Measurements from ENCODE around the gene CMTM8.

The CMTM8 gene

GRCh38 chr3:32306072-32306471 is 67.6 kb downstream of the CMTM8 start:
- DNase-seq (ENCODE audit: low read depth), result no peak

GRCh38 chr3:32307591-32307990 is 69.1 kb downstream of the CMTM8 start:
- no peak for DNase-seq (ENCODE audit: low read depth)

DNA sequence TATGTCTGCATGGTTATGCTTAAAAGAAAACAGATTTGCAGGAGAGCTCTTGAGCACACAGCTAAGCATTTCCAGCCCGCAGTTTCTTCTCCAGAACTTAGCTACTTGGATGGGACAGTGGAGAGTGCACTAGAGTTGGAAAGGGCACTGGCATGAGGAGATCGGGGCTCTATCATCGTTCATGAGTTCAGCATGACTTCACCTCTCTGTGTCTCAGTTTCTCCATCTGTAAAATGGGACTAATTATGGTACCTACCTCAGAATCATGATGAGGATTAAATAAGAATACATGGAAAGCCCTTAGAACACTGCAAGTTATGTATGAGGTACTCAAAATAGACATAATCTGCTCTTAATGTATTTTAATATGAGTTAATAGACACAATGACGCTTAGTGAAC is 69.9 kb downstream of the CMTM8 start:
- no peak for DNase-seq (ENCODE audit: low read depth)

GRCh38 chr3:32309654-32310242 is 71.3 kb downstream of the CMTM8 start:
- DNase-seq (ENCODE audit: low read depth), result no peak

DNA sequence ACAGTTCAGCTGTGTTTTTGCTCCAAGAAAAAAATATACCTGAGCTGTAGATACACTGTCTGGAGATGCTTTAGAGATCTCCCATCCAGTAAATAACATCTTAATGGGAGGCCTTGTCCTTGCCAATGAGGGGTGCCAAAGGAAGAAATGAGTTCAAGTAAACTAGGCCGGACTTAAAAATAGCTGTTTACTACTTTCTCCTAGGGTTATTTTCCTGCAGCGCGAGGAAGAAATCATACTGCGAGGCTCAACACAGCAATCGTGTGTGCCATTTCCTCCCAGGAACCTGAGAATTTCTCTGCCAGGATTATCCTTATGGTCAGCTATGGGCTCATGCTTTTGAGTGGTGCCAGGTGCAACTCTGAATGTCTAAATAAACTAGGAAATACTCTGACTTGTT is 71.9 kb downstream of the CMTM8 start:
- no peak for DNase-seq (ENCODE audit: low read depth)

DNA sequence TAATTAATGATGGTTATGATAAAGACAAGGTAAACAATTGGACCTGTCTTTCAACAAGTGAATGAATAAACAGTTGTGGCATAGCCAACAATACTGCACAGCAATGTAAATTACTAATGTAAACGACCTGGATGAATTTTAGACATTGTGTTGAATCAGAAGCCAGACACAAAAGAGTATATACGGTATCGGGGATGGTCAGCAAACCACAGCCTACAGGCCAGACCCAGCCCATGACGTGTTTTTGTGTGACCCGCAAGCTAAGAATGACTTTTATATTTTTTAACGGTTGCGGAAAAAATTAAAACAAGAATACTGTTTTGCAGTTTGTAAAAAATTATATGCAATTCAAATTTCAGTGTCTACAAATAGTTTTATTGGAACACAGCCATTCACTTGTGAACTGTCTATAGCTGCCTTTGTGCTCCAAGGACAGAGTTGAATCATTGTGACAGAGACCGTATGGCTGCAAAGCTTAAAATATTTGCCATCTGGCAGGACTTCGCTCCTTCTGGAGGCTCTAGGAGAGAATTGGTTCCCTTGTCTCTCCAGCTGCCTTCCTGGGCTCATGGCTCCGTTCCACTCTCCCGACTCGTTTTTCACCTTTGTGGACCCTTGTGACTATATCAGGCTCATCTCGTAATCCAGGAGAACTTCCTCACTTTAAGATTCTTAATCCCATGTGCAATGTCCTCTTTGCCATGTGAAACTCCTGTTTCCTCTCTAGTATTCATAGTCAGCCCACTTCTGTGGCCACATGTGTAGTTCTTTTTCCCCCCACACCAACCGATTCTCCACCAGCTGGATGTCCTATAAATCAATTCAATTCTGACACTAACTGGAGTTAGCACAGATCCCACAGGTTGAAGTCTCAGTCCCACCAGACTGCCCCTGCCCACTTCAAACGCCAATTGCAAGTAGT is 72.7 kb downstream of the CMTM8 start:
- DNase-seq (ENCODE audit: low read depth), result no peak

DNA sequence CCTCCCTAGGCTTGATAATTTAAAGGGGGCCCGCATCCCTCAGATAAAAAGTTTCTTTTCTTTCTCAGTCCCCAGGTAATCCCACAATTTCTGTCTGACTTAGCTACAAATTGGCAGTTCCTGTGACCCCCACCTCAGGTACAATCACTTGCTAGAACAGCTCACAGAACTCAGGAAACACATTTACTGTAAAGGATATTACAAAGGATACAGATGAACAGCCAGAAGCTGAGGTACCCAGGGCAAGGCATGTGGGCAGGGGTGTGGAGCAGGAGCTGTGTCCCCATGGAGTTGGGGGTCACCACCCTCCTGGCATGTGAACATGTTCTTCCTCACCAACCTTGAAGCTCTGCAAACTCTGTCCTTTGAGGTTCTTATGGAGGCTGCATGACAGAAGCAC is 73.8 kb downstream of the CMTM8 start:
- DNase-seq (ENCODE audit: low read depth), result no peak

DNA sequence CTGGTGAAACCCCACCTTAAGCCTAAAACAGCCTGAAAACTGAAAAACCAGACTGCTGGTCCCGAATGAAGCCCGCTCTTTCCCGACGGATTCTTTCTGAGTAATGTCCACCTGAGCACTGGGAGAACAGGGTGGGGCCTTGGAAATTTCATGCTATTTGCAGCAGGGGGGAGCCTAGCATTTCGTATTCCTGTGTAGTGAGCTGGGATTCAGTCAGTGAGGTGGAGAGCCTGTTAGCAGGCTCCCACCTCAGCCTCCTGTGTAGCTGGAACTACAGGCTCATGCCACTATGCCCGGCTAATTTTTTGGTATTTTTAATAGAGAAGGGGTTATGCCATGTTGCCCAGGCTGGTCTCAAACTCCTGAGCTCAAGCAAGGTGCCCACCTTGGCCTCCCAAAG is 74.7 kb downstream of the CMTM8 start:
- no peak for DNase-seq (ENCODE audit: low read depth)

GRCh38 chr3:32313723-32314473 is 75.4 kb downstream of the CMTM8 start:
- DNase-seq (ENCODE audit: low read depth), result no peak

DNA sequence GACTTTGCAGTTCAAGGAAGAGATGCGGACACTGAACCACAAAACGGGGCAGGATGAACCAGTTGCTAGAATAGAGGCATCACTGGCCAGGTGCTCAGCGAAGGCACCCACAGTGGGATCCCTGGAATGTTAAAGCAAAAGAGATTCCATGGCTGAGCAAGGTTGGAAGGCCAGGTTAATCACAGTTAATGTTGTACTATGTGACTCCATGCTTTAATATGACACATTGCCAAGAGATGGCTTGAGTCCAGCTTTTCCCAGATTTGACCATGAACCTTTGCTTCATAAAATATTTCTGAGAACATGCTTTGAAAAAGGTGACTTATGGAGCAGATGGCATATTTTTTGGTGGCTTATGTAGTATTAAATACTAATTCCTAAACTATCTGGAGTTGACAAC is 77.0 kb downstream of the CMTM8 start:
- no peak for DNase-seq (ENCODE audit: low read depth)

DNA sequence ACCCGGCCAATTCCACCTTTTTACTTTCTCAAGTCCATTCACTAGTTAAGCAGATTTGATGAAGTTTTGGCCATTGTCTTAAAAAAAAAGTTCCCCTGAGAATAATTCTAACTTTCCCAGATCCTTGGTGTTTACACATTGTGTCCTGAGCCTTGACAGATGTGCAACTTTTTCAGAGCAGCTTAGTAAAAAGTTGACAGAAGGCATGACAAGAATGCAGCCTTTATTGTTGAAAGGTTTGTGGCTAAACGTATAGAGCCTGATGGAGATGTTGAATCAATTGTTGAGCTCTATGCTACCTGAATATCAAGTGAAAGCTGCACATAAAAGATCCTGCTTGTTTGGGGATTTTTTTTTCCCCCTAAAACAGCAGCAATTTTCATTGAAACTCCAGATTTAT is 77.8 kb downstream of the CMTM8 start:
- no peak for DNase-seq (ENCODE audit: low read depth)

GRCh38 chr3:32316976-32317375 is 78.5 kb downstream of the CMTM8 start:
- DNase-seq (ENCODE audit: low read depth), result no peak

DNA sequence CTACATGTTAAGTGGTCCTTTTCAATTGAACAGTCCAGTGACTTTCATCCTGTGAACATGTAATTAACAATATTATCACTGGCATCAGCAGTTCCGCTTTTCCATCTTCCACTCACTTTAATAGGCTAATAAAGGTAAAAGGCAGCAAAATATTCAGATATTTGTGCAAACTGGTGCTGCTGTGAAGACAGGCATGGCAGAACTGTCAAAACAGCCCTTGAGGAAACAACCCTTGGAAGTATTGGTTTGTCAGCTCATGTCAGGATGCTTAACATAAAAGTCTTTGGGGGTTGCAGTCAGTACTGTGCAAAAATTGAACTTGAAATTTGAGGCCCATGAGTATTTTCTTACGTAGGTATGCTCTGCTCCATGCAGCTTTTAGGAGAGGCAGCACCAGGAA is 81.1 kb downstream of the CMTM8 start:
- no peak for DNase-seq (ENCODE audit: low read depth)

- DNase-seq (ENCODE audit: low read depth), result no peak
These were observed 81.6 kb downstream of the CMTM8 start for GRCh38 chr3:32320080-32320479.

GRCh38 chr3:32321095-32321790 is 82.8 kb downstream of the CMTM8 start:
- DNase-seq (ENCODE audit: low read depth), result no peak

DNA sequence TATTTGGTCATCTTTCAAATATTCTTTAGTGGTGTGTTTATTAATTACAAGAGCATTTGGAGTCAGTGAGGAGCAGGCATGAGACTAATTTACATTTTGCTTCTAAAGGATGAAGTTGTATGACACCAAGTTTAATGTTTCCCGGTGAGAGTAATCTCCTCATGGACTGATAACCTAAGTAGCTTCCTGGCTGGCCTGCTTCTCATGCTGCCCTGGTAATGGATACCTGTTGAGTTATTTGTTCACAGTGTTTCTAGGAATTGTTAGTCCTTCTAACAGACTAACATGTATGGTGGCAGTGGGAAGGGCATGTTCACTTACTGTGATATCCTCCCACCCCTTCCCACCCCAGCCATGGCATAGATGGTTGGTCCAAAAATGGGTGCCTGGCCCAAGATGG is 83.8 kb downstream of the CMTM8 start:
- DNase-seq (ENCODE audit: low read depth), result no peak

GRCh38 chr3:32323604-32324003 is 85.1 kb downstream of the CMTM8 start:
- no peak for DNase-seq (ENCODE audit: low read depth)

DNA sequence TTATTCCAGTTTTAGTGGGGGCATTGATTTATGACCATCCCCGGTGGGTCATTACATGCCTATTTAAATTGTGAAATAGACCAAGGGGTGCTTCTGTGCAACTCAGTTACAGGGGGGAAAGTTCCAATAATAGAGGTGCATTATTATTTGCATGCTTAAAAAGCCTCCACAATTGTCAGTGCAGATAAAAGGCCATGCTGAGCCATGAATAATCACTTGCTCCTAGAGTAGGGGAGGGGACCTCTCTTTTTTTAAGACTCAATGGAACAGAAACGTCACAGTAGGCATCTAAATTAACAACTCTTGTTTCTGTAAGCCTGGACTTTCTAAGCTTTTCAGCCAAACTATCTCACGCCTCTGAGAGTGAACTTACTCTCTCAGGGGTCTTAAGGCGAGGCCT is 86.7 kb downstream of the CMTM8 start:
- no peak for DNase-seq (ENCODE audit: low read depth)

GRCh38 chr3:32325927-32326326 is 87.4 kb downstream of the CMTM8 start:
- no peak for DNase-seq (ENCODE audit: low read depth)

DNA sequence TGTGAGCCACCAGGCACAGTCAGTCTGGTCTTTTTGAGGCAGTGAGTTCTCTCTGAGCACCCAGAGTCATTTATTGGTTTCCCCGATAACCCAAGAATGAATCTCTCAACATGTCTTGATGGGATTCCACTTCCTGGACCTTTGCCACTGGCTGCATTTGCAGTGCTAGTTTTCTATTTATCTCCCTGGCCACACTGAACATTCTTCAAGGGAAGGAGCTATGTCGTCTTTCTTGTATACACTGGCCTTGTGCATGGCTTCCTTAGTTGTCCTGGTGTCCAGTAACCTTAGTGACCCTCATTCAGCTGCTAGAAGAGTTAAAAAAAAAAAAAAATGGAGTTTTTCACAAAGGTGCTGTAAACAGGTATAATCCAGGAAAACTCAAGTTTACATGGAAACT is 88.3 kb downstream of the CMTM8 start:
- DNase-seq (ENCODE audit: low read depth), result no peak

GRCh38 chr3:32334675-32335074 is 96.2 kb downstream of the CMTM8 start:
- peak; percentile 28 for DNase-seq (ENCODE audit: low read depth)

GRCh38 chr3:32335365-32336112 is 97.1 kb downstream of the CMTM8 start:
- no peak for DNase-seq (ENCODE audit: low read depth)
